HEK293 (cell line): ENCODE results near the gene SETD7.
A peak's percentile ranks its signal among the peaks of the same experiment; 100 is the strongest.

Source experiments
- CTCF ChIA-PET: fragments of 350-600 bp; formaldehyde crosslinking; extraction: SDS; loops from one replicate; lab custom pipeline; 2021; ENCODE audit warnings: antibody characterized with exemption; lab: Yijun Ruan, JAX
- POLR2A ChIA-PET: fragments of 300-600 bp; formaldehyde crosslinking; extraction: SDS; loops from one replicate; lab custom pipeline; 2020; ENCODE audit warnings: antibody characterized with exemption, inconsistent platforms; lab: Yijun Ruan, JAX
- H3K27ac ChIP-seq: fragments of 200-500 bp; sonication (Bioruptor generic); 2 replicates; pipeline ENCODE4 v1.5.1; 2014; ENCODE audit warnings: low read depth, low read length, control low read depth, inconsistent platforms; ENCODE audit errors: extremely low read depth
- H3K36me3 ChIP-seq, 2 experiments: fragments of 200-500 bp in 1 of 2; sonication (Bioruptor generic) in 1 of 2; 1 replicate in 1 of 2; 2 replicates in 1 of 2; pipeline ENCODE4 v1.5.1; 2014 to 2017; ENCODE audit warnings: inconsistent platforms in 2 of 2, low read length in 2 of 2; ENCODE audit not compliant: control insufficient read depth in 2 of 2, insufficient read depth in 1 of 2
- H3K4me1 ChIP-seq: fragments of 200-500 bp; sonication (Bioruptor generic); 2 replicates; pipeline ENCODE4 v1.5.1; 2014; ENCODE audit warnings: mild to moderate bottlenecking, low read length, inconsistent platforms; ENCODE audit not compliant: control insufficient read depth, insufficient read depth
- H3K4me3 ChIP-seq: 2 replicates; pipeline ENCODE4 v1.5.1; 2011; ENCODE audit warnings: low read depth, mild to moderate bottlenecking, control low read depth, low read length, moderate library complexity
- H3K9me3 ChIP-seq: fragments of 200-500 bp; sonication (Bioruptor generic); 2 replicates; pipeline ENCODE4 v1.5.1; 2014; ENCODE audit warnings: low read depth, low read length, inconsistent platforms; ENCODE audit not compliant: control insufficient read depth, insufficient read depth
- BCL6B ChIP-seq: fragments of 450-650 bp; formaldehyde crosslinking; IDR thresholded peaks from 2 replicates; pipeline ENCODE4 v1.5.1; 2017; ENCODE audit warnings: missing biosample characterization, missing genetic modification characterization
- EGR2 ChIP-seq: fragments of 450-650 bp; formaldehyde crosslinking; IDR thresholded peaks from 2 replicates; pipeline ENCODE4 v1.5.1; 2016; ENCODE audit warnings: low read depth, missing biosample characterization, missing genetic modification characterization
- KLF7 ChIP-seq: fragments of 450-650 bp; formaldehyde crosslinking; IDR thresholded peaks from 2 replicates; pipeline ENCODE4 v1.5.1; 2016; ENCODE audit warnings: missing biosample characterization, missing genetic modification characterization, borderline replicate concordance
- YY1 ChIP-seq: fragments of 450-650 bp; formaldehyde crosslinking; IDR thresholded peaks from 2 replicates; pipeline ENCODE4 v1.5.1; 2018; ENCODE audit warnings: missing biosample characterization, missing genetic modification characterization
- ZNF433 ChIP-seq: fragments of 450-650 bp; formaldehyde crosslinking; IDR thresholded peaks from 2 replicates; pipeline ENCODE4 v1.5.1; 2016; ENCODE audit warnings: missing biosample characterization, missing genetic modification characterization, low read depth
- ZNF623 ChIP-seq: fragments of 450-650 bp; formaldehyde crosslinking; IDR thresholded peaks from 2 replicates; pipeline ENCODE4 v1.5.1; 2016; ENCODE audit warnings: missing biosample characterization, missing genetic modification characterization
- ZNF654 ChIP-seq: fragments of 450-650 bp; formaldehyde crosslinking; IDR thresholded peaks from 2 replicates; pipeline ENCODE4 v1.5.1; 2016; ENCODE audit warnings: low read depth, missing biosample characterization, missing genetic modification characterization
- ZNF791 ChIP-seq: fragments of 450-650 bp; formaldehyde crosslinking; IDR thresholded peaks from 2 replicates; pipeline ENCODE4 v1.5.1; 2016; ENCODE audit warnings: missing biosample characterization, missing genetic modification characterization
- TF ChIP-seq, protein P1 (sequence below): fragments of 450-650 bp; formaldehyde crosslinking; IDR thresholded peaks from 2 replicates; pipeline ENCODE4 v1.5.1; 2016; ENCODE audit warnings: missing biosample characterization, missing genetic modification characterization, borderline replicate concordance
- TF ChIP-seq, protein P2 (sequence below): fragments of 450-650 bp; formaldehyde crosslinking; IDR thresholded peaks from 2 replicates; pipeline ENCODE4 v1.5.1; 2016; ENCODE audit warnings: missing biosample characterization, missing genetic modification characterization

Gene SETD7

DNA sequence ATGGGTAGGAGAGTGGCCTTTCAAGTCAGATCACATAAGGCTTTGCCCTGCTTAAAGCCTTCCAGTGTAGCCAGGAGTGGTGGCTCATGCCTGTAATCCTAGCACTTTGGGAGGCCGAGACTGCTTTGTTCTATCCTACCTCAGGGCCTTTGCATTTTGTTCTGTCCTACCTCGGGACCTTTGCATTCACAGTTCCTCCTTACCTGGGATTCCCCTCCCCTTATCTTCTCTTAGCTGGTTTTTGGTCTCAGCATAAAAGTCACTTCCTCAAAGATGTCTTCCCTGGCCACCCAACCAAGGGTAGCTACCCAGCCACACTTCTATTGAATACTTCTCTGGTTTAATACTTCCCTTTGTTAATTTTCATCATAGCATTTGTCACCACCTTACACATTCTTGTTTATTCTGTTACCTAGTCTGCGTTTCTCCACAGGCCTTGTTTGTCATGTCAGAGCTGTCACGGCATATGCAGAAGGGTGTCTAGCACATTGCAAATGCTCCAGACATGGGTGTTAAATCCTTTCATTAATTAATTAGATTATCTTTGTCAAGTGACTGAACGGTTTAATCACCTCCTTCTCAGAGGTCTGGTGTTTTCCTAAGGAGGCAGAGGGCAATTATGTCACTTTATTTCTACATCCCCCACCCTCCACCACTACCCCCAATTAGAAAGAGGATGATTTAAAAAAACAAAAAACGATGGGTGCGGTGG is 11.3 kb upstream of the SETD7 start:
- Histone ChIP-seq H3K27ac (no peak overlapping the region), H3K4me3 (no peak overlapping the region), H3K36me3 (no peaks in the 10 kb centered on the region), H3K4me1 (no peaks in the 10 kb centered on the region), H3K9me3 (no peaks in the 10 kb centered on the region)
- POLR2A ChIA-PET = interaction anchor here (0.7 kb wide), 1 partner anchor 10 kb away, joined by 3 read pairs; no protein-coding TSS in a partner anchor
- TF ChIP-seq, protein P1, sequence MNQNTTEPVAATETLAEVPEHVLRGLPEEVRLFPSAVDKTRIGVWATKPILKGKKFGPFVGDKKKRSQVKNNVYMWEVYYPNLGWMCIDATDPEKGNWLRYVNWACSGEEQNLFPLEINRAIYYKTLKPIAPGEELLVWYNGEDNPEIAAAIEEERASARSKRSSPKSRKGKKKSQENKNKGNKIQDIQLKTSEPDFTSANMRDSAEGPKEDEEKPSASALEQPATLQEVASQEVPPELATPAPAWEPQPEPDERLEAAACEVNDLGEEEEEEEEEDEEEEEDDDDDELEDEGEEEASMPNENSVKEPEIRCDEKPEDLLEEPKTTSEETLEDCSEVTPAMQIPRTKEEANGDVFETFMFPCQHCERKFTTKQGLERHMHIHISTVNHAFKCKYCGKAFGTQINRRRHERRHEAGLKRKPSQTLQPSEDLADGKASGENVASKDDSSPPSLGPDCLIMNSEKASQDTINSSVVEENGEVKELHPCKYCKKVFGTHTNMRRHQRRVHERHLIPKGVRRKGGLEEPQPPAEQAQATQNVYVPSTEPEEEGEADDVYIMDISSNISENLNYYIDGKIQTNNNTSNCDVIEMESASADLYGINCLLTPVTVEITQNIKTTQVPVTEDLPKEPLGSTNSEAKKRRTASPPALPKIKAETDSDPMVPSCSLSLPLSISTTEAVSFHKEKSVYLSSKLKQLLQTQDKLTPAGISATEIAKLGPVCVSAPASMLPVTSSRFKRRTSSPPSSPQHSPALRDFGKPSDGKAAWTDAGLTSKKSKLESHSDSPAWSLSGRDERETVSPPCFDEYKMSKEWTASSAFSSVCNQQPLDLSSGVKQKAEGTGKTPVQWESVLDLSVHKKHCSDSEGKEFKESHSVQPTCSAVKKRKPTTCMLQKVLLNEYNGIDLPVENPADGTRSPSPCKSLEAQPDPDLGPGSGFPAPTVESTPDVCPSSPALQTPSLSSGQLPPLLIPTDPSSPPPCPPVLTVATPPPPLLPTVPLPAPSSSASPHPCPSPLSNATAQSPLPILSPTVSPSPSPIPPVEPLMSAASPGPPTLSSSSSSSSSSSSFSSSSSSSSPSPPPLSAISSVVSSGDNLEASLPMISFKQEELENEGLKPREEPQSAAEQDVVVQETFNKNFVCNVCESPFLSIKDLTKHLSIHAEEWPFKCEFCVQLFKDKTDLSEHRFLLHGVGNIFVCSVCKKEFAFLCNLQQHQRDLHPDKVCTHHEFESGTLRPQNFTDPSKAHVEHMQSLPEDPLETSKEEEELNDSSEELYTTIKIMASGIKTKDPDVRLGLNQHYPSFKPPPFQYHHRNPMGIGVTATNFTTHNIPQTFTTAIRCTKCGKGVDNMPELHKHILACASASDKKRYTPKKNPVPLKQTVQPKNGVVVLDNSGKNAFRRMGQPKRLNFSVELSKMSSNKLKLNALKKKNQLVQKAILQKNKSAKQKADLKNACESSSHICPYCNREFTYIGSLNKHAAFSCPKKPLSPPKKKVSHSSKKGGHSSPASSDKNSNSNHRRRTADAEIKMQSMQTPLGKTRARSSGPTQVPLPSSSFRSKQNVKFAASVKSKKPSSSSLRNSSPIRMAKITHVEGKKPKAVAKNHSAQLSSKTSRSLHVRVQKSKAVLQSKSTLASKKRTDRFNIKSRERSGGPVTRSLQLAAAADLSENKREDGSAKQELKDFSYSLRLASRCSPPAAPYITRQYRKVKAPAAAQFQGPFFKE (tag by site-specific recombination) = no peak
- TF ChIP-seq BCL6B (tag by site-specific recombination) = no peak
- TF ChIP-seq, protein P2, sequence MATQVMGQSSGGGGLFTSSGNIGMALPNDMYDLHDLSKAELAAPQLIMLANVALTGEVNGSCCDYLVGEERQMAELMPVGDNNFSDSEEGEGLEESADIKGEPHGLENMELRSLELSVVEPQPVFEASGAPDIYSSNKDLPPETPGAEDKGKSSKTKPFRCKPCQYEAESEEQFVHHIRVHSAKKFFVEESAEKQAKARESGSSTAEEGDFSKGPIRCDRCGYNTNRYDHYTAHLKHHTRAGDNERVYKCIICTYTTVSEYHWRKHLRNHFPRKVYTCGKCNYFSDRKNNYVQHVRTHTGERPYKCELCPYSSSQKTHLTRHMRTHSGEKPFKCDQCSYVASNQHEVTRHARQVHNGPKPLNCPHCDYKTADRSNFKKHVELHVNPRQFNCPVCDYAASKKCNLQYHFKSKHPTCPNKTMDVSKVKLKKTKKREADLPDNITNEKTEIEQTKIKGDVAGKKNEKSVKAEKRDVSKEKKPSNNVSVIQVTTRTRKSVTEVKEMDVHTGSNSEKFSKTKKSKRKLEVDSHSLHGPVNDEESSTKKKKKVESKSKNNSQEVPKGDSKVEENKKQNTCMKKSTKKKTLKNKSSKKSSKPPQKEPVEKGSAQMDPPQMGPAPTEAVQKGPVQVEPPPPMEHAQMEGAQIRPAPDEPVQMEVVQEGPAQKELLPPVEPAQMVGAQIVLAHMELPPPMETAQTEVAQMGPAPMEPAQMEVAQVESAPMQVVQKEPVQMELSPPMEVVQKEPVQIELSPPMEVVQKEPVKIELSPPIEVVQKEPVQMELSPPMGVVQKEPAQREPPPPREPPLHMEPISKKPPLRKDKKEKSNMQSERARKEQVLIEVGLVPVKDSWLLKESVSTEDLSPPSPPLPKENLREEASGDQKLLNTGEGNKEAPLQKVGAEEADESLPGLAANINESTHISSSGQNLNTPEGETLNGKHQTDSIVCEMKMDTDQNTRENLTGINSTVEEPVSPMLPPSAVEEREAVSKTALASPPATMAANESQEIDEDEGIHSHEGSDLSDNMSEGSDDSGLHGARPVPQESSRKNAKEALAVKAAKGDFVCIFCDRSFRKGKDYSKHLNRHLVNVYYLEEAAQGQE (tag by site-specific recombination) = no peak
- no peak for TF ChIP-seq ZNF654
- TF ChIP-seq EGR2 = no peak
- TF ChIP-seq KLF7 (tag by site-specific recombination) = no peak
- TF ChIP-seq ZNF791 (tag by site-specific recombination) = no peak
- TF ChIP-seq ZNF623 = peak; percentile 95
- TF ChIP-seq ZNF433 = no peak
- CTCF ChIA-PET = no interaction called here

DNA sequence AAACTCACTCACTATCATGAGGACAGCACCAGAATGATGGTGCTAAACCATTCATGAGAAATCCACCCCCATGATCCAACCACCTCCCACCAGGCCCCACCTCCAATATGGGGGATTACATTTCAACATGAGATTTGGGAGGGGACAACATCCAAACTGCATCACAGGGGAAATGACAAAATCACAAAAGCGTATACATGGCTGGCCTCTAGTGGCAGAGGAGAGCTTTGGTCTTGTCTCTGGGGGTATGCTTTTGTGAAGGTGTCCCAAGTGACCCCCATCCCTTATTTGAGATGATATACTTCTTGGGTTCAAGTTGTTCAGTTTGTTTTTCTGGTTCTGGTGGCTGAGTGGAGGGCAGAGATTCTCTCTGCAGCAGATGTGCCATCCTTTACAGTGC is 8.5 kb upstream of the SETD7 start:
- Histone ChIP-seq H3K9me3 (no peaks in the 10 kb centered on the region), H3K27ac (no peak overlapping the region), H3K4me3 (no peak overlapping the region), H3K36me3 (no peaks in the 10 kb centered on the region), H3K4me1 (0 out of 2 replicates have a peak, but pooled peaks cover 6% of the 10 kb centered on the region)
- ChIA-PET CTCF (no interaction called here), POLR2A (no interaction called here)
- 0 out of 2 replicates have a peak, but pooled peaks have one; percentile 17 for TF ChIP-seq ZNF654
- TF ChIP-seq YY1 (tag by site-specific recombination) = no peak
